ENCODE data around the gene SIGLEC1. TPM values are rescaled to one million over a fixed set of nuclear protein-coding genes. Genes with fewer than 3 reads are reported as not detected.

SIGLEC1 gene
- total RNA-seq, 4 donors from 2014 or later: 1.0 to 7.9 (median 3.4) TPM

DNA sequence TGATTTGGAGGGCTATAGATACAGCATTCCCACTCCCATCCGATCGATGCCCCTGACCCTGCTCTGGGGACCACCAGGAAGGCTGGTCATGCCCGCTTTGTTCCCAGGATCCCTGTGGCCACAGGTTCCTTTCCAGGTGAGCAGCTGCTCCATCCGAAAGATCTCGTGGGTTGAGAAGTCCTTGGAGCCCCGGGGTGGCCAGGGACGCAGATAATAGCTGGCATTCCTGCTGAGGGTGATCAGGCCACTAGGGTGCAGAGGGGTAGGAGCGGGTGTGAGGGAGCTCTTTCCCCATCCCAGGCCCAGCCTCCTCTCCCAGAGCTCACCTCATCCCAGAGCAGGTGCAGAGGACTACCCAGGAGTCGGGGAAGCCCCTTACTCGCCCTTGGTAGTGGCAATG is 38.0 kb downstream of the SIGLEC1 start:
- no peak overlapping the region for H3K27ac ChIP-seq
- H3K4me1 ChIP-seq: peaks cover 8 to 20% of the 10 kb centered on the region in 2 donors
- no peaks in the 10 kb centered on the region for H3K36me3 ChIP-seq
- no peak overlapping the region for H3K4me3 ChIP-seq
- no peak for TF ChIP-seq POLR2A (IDR thresholded peaks at IDR 0.05)
- TF ChIP-seq, protein P1, sequence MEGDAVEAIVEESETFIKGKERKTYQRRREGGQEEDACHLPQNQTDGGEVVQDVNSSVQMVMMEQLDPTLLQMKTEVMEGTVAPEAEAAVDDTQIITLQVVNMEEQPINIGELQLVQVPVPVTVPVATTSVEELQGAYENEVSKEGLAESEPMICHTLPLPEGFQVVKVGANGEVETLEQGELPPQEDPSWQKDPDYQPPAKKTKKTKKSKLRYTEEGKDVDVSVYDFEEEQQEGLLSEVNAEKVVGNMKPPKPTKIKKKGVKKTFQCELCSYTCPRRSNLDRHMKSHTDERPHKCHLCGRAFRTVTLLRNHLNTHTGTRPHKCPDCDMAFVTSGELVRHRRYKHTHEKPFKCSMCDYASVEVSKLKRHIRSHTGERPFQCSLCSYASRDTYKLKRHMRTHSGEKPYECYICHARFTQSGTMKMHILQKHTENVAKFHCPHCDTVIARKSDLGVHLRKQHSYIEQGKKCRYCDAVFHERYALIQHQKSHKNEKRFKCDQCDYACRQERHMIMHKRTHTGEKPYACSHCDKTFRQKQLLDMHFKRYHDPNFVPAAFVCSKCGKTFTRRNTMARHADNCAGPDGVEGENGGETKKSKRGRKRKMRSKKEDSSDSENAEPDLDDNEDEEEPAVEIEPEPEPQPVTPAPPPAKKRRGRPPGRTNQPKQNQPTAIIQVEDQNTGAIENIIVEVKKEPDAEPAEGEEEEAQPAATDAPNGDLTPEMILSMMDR (IDR thresholded peaks at IDR 0.05): no peak
- DNase-seq: no peak
- no peaks in the 10 kb centered on the region for H3K9me3 ChIP-seq
- H3K27me3 ChIP-seq: no peaks in the 10 kb centered on the region
- intact Hi-C loops (cut with DNase I; ENCODE audit: low total_unique reads): no loop called here

- peaks cover 8 to 16% of the 10 kb centered on the region in 2 donors for H3K4me1 ChIP-seq
- H3K9me3 ChIP-seq: no peaks in the 10 kb centered on the region
- H3K36me3 ChIP-seq: no peaks in the 10 kb centered on the region
- DNase-seq: no peak
- TF ChIP-seq, protein P1 (IDR thresholded peaks at IDR 0.05): no peak
- TF ChIP-seq POLR2A (IDR thresholded peaks at IDR 0.05): no peak
- H3K4me3 ChIP-seq: no peak overlapping the region
- no peak overlapping the region for H3K27ac ChIP-seq
- H3K27me3 ChIP-seq: no peaks in the 10 kb centered on the region
- intact Hi-C loops (cut with DNase I; ENCODE audit: low total_unique reads): no loop called here
Observed at GRCh38 chr20:3673221-3674070, 39.0 kb downstream of the SIGLEC1 start.

DNA sequence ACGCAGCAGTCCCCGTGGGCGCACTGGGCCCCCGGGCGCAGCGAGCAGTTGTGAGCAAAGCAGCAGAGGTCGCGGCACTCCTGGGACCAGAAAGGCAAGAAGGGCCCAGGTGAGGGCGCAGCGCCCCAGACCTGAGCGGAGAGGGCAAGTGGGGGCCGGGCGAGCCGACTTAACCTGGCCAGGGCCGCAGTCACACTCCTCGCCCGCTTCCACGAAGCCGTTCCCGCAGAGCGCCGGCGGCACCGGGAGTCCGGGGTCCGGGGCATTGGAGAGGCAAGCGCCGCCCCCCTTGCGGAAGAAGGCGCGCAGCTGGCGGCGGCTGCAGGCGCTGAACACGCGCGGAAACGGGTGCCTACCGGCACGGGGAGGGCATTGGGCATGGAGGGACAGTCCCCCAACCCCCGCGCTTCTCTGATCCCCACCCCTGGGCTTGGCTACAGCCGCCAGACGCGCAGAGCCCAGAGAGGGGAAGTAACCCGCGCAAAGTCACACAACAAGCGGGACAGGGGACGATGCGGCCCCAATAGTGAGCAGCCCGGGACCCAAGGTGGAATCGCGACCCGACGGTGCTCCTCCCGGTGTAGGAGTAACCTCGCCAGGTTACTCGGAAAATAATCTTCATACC is 39.7 kb downstream of the SIGLEC1 start:
- Histone ChIP-seq H3K36me3 (no peaks in the 10 kb centered on the region), H3K4me1 (peaks cover 8 to 11% of the 10 kb centered on the region in 2 donors), H3K27me3 (no peaks in the 10 kb centered on the region), H3K27ac (no peak overlapping the region), H3K4me3 (no peak overlapping the region), H3K9me3 (no peaks in the 10 kb centered on the region)
- DNase-seq: no peak
- intact Hi-C loops (cut with DNase I; ENCODE audit: low total_unique reads): no loop called here
- TF ChIP-seq, protein P1 (IDR thresholded peaks at IDR 0.05): no peak
- no peak for TF ChIP-seq POLR2A (IDR thresholded peaks at IDR 0.05)

- intact Hi-C loops (cut with DNase I; ENCODE audit: low total_unique reads): no loop called here
- Histone ChIP-seq H3K27ac (no peak overlapping the region), H3K27me3 (no peaks in the 10 kb centered on the region), H3K4me1 (peaks cover 2 to 7% of the 10 kb centered on the region in 2 donors), H3K4me3 (no peak overlapping the region), H3K36me3 (no peaks in the 10 kb centered on the region), H3K9me3 (no peaks in the 10 kb centered on the region)
- no peak for DNase-seq
- TF ChIP-seq, protein P1 (IDR thresholded peaks at IDR 0.05): no peak
- TF ChIP-seq POLR2A (IDR thresholded peaks at IDR 0.05): no peak
Observed at GRCh38 chr20:3671986-3672546, 40.3 kb downstream of the SIGLEC1 start.

GRCh38 chr20:3670945-3671344 is 41.5 kb downstream of the SIGLEC1 start:
- intact Hi-C loops (cut with DNase I; ENCODE audit: low total_unique reads): no loop called here
- Histone ChIP-seq H3K36me3 (no peaks in the 10 kb centered on the region), H3K27me3 (no peaks in the 10 kb centered on the region), H3K4me3 (no peak overlapping the region), H3K9me3 (no peaks in the 10 kb centered on the region), H3K27ac (no peak overlapping the region), H3K4me1 (peaks cover 0 to 2% of the 10 kb centered on the region in 2 donors)
- TF ChIP-seq, protein P1 (IDR thresholded peaks at IDR 0.05): no peak
- no peak for DNase-seq
